ENCODE results near the gene SLC36A3.

DNA sequence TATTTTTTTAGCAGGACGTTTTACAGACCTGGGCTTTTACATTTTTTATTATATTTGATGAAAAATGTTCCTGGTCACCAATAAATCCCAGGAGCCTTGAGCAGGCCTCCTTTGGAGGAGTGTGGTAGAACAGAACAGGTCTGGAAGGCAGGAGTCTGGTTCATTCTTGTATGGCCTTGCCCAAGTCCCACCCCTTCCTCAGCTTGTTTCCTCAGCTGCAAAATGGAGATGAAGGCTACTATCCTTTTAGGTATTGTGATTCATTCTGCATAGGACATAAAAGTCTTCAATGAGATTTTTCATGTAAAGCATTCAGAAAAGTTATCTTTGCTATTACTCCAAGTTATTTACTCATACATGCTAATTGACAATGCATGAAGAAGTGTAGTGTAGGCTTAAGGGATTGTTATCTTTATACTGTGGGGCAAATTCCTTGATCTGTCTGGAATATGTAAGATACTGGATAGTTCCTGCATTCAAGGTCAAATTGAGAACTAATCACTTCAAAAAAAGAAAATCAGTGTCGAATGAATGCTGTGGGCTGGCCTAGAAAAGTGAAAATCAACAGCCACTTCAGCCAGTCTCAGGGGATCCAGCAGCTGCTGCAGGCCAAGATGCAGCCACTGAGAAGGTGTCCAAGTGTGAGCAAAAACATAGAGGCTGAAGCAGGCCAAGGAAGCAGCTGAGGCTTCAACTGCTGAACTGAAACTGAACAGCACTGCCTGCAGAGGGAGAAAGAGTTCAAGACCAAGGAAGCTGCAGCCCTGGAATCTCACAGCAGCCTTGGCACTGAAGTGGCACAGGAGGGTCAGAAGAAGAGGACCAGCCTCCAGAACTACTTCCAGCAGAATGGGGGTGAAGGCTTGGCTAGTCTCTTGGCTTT is 15.5 kb upstream of the SLC36A3 start:
- TF ChIP-seq CTCF (IDR thresholded peaks at IDR 0.05; ENCODE audit: low read length) (no peak; the same call in 1 of the 2 replicates), EZH2 (IDR thresholded peaks at IDR 0.05; ENCODE audit: borderline replicate concordance, low read length) (no peak)
